Peyer's patch (tissue), 4 donors: ENCODE results near the gene KIAA0930.

ENCODE experiments used
- CTCF ChIP-seq, 6 experiments: fragments of 450-650 bp in 4 of 6; fragments of 200-600 bp in 2 of 6; sonication (generic) in 1 of 6; IDR thresholded peaks; one replicate each; pipeline ENCODE4 v1.5.1; 2017 to 2019; ENCODE audit warnings: antibody characterized with exemption in 6 of 6, mild to moderate bottlenecking in 3 of 6, moderate library complexity in 1 of 6
- POLR2A ChIP-seq, 2 donors: fragments of 450-650 bp; IDR thresholded peaks; one replicate each; pipeline ENCODE4 v1.5.1; 2017; ENCODE audit warnings: antibody characterized with exemption in 2 of 2, mild to moderate bottlenecking in 2 of 2, moderate library complexity in 2 of 2

GRCh38 chr22:45221201-45221600 is 19.5 kb downstream of the KIAA0930 start:
- TF ChIP-seq CTCF (IDR thresholded peaks at IDR 0.05) (no peak), POLR2A (IDR thresholded peaks at IDR 0.05) (no peak)
